Brain microvascular endothelial cell (primary cell): Measurements from ENCODE around the gene GTF3C5.
"Not testable (repeated sequence)": the region's sequence is repeated elsewhere in the genome, so short reads cannot be mapped to it uniquely, and the experiment has no call there.

Source experiments
- DNase-seq: peaks from one replicate; pipeline ENCODE4 v3.0.0-alpha.2; 2020
- H3K27ac ChIP-seq: fragments of 250-450 bp; sonication (Bioruptor Pico); 2 replicates; pipeline ENCODE4 v1.5.1; 2020; ENCODE audit warnings: mild to moderate bottlenecking, moderate library complexity
- H3K27me3 ChIP-seq: fragments of 250-450 bp; sonication (Bioruptor Pico); replicated peaks from 2 replicates; pipeline ENCODE4 v1.5.1; 2020; ENCODE audit warnings: mild to moderate bottlenecking
- H3K36me3 ChIP-seq: fragments of 250-450 bp; sonication (Bioruptor Pico); replicated peaks from 2 replicates; pipeline ENCODE4 v1.5.1; 2020; ENCODE audit warnings: mild to moderate bottlenecking
- H3K4me3 ChIP-seq: 2 replicates; pipeline ENCODE4 v1.5.1; 2011; ENCODE audit warnings: low read depth, mild to moderate bottlenecking, control low read depth, low read length, moderate library complexity
- in situ Hi-C: cut with HindIII; loops from 2 replicates; pipeline ENCODE4 v1.10.0; 2017; ENCODE audit warnings: low sequenced_read_pairs, low pct_ligation_motif_present
- TF ChIP-seq, protein P1 (sequence below): IDR thresholded peaks from 2 replicates; pipeline ENCODE4 v1.5.1; 2011; ENCODE audit warnings: low read depth, mild to moderate bottlenecking, moderate library complexity, low read length, control low read depth, inconsistent platforms; ENCODE audit errors: missing control alignments

The GTF3C5 gene

GRCh38 chr9:133064241-133065069 lies 33.7 kb downstream of the GTF3C5 start:
- TF ChIP-seq, protein P1, sequence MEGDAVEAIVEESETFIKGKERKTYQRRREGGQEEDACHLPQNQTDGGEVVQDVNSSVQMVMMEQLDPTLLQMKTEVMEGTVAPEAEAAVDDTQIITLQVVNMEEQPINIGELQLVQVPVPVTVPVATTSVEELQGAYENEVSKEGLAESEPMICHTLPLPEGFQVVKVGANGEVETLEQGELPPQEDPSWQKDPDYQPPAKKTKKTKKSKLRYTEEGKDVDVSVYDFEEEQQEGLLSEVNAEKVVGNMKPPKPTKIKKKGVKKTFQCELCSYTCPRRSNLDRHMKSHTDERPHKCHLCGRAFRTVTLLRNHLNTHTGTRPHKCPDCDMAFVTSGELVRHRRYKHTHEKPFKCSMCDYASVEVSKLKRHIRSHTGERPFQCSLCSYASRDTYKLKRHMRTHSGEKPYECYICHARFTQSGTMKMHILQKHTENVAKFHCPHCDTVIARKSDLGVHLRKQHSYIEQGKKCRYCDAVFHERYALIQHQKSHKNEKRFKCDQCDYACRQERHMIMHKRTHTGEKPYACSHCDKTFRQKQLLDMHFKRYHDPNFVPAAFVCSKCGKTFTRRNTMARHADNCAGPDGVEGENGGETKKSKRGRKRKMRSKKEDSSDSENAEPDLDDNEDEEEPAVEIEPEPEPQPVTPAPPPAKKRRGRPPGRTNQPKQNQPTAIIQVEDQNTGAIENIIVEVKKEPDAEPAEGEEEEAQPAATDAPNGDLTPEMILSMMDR = no peak
- Histone ChIP-seq H3K27ac (no peak overlapping the region), H3K4me3 (no peak overlapping the region), H3K36me3 (no peaks in the 10 kb centered on the region), H3K27me3 (no peaks in the 10 kb centered on the region)
- no peak for DNase-seq
- in situ Hi-C loops = no loop called here

GRCh38 chr9:133065070-133065388 lies 34.2 kb downstream of the GTF3C5 start:
- TF ChIP-seq, protein P1 = no peak
- Histone ChIP-seq H3K27me3 (no peaks in the 10 kb centered on the region), H3K36me3 (no peaks in the 10 kb centered on the region), H3K4me3 (no peak overlapping the region), H3K27ac (no peak overlapping the region)
- in situ Hi-C loops = no loop called here
- DNase-seq = no peak

GRCh38 chr9:133066181-133066983 lies 35.6 kb downstream of the GTF3C5 start:
- TF ChIP-seq, protein P1 = no peak

DNA sequence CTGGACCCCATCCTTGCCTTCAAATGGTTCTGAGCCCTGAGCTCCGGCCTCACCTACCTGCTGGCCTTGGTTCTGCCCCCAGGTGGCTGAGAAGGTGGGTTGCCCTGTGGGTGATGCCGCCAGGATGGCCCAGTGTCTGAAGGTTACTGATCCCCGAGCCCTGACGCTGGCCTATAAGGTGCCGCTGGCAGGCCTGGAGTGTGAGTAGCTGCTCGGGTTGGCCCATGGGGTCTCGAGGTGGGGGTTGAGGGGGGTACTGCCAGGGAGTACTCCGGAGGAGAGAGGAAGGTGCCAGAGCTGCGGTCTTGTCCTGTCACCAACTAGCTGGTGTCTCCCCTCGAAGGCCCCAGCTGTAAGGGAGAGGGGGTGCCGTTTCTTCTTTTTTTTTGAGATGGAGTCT lies 36.2 kb downstream of the GTF3C5 start:
- no peak overlapping the region for H3K4me3 ChIP-seq
- H3K36me3 ChIP-seq = no peaks in the 10 kb centered on the region
- in situ Hi-C loops = no loop called here
- H3K27me3 ChIP-seq = no peaks in the 10 kb centered on the region
- TF ChIP-seq, protein P1 = no peak
- DNase-seq = no peak
- H3K27ac ChIP-seq = no peak overlapping the region

More at GRCh38 chr9:133066181-133066983, 35.6 kb downstream of the GTF3C5 start:
- no peak for DNase-seq
- Histone ChIP-seq H3K27me3 (no peaks in the 10 kb centered on the region), H3K27ac (no peak overlapping the region), H3K4me3 (no peak overlapping the region), H3K36me3 (no peaks in the 10 kb centered on the region)
- in situ Hi-C loops = no loop called here

- H3K27me3 ChIP-seq = no peaks in the 10 kb centered on the region
- TF ChIP-seq, protein P1 = no peak
- H3K36me3 ChIP-seq = no peaks in the 10 kb centered on the region
- in situ Hi-C loops = no loop called here
- no peak for DNase-seq
- H3K4me3 ChIP-seq = no peak overlapping the region
- no peak overlapping the region for H3K27ac ChIP-seq
Observed at GRCh38 chr9:133067813-133068212, 37.0 kb downstream of the GTF3C5 start.

- in situ Hi-C loops, H3K36me3 ChIP-seq, DNase-seq, H3K4me3 ChIP-seq, H3K27ac ChIP-seq, H3K27me3 ChIP-seq: not testable (repeated sequence)
Observed at GRCh38 chr9:133068431-133068830, 37.6 kb downstream of the GTF3C5 start.

DNA sequence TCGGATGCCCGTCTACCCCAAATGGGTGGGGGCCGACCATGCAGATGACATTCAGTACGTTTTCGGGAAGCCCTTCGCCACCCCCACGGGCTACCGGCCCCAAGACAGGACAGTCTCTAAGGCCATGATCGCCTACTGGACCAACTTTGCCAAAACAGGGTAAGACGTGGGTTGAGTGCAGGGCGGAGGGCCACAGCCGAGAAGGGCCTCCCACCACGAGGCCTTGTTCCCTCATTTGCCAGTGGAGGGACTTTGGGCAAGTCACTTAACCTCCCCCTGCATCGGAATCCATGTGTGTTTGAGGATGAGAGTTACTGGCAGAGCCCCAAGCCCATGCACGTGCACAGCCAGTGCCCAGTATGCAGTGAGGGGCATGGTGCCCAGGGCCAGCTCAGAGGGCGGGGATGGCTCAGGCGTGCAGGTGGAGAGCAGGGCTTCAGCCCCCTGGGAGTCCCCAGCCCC lies 39.7 kb downstream of the GTF3C5 start:
- H3K4me3 ChIP-seq, DNase-seq, H3K27ac ChIP-seq, H3K27me3 ChIP-seq, in situ Hi-C loops, H3K36me3 ChIP-seq: not testable (repeated sequence)

DNA sequence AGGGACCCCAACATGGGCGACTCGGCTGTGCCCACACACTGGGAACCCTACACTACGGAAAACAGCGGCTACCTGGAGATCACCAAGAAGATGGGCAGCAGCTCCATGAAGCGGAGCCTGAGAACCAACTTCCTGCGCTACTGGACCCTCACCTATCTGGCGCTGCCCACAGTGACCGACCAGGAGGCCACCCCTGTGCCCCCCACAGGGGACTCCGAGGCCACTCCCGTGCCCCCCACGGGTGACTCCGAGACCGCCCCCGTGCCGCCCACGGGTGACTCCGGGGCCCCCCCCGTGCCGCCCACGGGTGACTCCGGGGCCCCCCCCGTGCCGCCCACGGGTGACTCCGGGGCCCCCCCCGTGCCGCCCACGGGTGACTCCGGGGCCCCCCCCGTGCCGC lies 40.2 kb downstream of the GTF3C5 start:
- H3K4me3 ChIP-seq, DNase-seq, in situ Hi-C loops, H3K27me3 ChIP-seq, H3K36me3 ChIP-seq, H3K27ac ChIP-seq: not testable (repeated sequence)
